AG10803 (cell line): ENCODE results near the gene FRMD4A.

Experiments used
- DNase-seq: peaks from one replicate; pipeline ENCODE4 v3.0.0; 2010; ENCODE audit warnings: low read depth
- H3K4me3 ChIP-seq: 2 replicates; pipeline ENCODE4 v1.5.1; 2011; ENCODE audit warnings: mild to moderate bottlenecking, low read length, control low read depth
- TF ChIP-seq, protein P1 (sequence below): conservative IDR thresholded peaks from 2 replicates; pipeline ENCODE4 v1.5.1; 2011; ENCODE audit warnings: mild to moderate bottlenecking, low read length, control low read depth, inconsistent platforms

The FRMD4A gene

DNA sequence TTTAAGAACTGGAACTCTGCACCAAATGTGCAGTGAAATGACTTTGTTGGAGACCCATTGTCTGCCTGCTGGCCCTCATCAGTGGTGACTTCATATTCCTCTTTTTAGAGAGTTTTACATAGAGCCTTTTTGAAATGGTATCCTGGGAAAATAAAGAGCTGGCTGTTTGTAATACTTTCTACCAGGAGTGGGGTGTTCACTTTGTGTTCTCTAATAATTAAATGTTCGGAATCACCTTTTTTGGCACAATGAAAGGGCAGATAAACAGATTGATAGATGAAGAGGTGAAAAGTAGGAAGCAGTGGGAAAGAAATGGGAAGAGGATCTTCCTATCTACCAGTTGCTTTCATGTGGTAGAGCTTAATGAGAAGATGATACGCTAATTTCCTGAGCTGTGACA lies 688.4 kb downstream of the FRMD4A start:
- TF ChIP-seq, protein P1, sequence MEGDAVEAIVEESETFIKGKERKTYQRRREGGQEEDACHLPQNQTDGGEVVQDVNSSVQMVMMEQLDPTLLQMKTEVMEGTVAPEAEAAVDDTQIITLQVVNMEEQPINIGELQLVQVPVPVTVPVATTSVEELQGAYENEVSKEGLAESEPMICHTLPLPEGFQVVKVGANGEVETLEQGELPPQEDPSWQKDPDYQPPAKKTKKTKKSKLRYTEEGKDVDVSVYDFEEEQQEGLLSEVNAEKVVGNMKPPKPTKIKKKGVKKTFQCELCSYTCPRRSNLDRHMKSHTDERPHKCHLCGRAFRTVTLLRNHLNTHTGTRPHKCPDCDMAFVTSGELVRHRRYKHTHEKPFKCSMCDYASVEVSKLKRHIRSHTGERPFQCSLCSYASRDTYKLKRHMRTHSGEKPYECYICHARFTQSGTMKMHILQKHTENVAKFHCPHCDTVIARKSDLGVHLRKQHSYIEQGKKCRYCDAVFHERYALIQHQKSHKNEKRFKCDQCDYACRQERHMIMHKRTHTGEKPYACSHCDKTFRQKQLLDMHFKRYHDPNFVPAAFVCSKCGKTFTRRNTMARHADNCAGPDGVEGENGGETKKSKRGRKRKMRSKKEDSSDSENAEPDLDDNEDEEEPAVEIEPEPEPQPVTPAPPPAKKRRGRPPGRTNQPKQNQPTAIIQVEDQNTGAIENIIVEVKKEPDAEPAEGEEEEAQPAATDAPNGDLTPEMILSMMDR = no peak
- DNase-seq = no peak

DNA sequence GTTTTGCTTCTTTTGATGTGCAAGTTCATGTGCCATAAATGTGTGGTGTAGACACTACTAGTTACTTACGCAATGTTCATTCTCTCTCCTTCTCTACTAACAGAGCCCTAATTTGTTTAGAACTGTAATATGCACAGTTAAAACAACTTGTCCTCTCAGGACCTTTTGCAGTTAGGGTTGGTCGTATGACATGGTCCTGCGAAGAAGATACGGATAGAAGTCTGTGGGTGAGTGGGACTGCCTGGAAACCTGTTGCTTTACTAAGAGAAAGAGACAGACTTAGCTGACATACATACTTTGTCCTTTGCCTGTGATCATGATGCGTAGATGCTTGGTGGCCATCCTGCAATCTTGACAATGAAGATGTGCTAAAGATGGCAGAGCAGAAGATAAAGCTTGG lies 692.8 kb downstream of the FRMD4A start:
- no peak overlapping the region for H3K4me3 ChIP-seq
- no peak for DNase-seq
- TF ChIP-seq, protein P1 = no peak

More for the DNA sequence above, 688.4 kb downstream of the FRMD4A start:
- no peak overlapping the region for H3K4me3 ChIP-seq

DNA sequence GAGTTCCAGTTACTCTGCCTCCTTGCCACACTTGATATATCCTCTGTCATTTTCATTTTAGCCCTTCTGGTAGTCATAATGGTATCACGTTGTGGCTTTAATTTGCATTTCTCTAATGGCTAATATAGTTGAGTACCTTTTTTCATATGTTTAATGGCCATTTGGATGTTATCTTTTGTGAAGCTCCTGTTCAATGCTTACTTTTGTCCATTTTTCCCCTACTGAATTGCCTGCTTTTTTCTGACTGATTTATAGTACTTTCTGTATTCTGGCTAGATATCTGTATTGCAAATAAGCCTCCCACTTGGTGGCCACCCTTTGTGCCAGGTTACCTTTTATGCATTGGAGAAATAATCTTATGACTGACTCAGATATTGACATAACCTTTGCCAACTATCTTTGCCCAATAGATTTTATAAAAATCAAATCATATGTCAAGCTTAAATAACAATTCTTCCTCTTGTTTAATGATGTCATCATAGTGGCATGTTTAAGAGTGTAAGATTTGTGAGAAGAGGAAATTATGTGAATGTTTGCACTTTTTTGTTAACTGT lies 693.3 kb downstream of the FRMD4A start:
- DNase-seq = no peak
- TF ChIP-seq, protein P1 = no peak
- no peak overlapping the region for H3K4me3 ChIP-seq

DNA sequence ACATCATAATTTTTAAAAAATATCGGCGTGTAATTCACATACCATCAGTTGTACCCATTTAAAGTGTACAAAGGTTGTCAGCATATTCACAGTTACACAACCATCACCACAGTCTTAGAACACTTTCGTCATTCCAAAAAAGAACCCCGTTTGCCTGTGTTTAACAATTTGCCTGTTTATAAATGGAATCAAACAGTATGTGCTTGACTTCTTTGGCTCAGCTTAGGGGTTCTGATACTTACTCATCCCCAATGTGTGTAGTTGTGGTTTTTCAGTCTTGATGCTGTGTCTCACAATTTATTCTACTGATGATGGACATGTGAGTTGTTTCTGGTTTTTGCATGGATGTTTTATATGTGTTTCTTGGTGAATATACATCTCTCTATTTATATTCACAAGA lies 693.9 kb downstream of the FRMD4A start:
- DNase-seq = no peak
- H3K4me3 ChIP-seq = no peak overlapping the region
- TF ChIP-seq, protein P1 = no peak

DNA sequence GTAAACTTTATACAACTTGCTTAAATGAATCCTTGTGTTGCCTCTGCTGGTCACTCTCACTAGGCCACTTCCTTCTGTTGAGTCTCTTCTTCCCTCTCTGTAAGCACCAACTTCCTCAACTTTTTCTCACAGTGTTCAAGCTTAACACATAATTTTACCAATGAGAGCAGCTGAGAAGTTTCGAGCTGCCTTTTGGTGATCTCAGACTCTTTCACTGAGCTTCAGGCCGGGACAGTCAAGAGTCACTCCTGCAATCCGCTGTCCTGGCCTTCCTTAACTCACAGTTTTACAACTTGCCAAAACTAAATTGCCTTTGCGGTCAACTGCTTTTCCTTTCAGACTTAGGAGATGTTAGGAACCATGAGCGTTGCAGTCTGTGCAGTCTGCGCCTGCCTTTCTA lies 696.5 kb downstream of the FRMD4A start:
- TF ChIP-seq, protein P1 = no peak
- DNase-seq = peak; percentile 27
- no peak overlapping the region for H3K4me3 ChIP-seq

DNA sequence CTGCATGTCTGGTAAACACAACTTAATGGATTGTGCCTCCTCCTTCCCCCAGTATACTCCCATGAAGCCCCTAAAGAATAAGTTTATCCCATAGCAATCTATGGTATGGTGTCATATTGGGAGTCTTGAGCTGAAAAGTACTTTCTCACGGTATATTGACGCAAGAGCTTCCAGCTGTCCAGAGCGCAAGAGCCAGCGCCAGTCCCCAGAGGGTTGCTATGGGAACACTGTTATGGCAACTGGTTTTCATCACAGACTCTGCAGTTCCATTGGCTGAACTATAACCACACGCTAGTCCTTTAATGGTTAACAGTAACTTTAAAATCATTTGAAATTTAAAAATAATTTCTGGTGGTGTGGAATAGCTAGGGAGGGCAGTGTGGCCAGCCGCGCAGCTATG lies 697.0 kb downstream of the FRMD4A start:
- TF ChIP-seq, protein P1 = no peak
- peak; percentile 85 for DNase-seq
- no peak overlapping the region for H3K4me3 ChIP-seq

DNA sequence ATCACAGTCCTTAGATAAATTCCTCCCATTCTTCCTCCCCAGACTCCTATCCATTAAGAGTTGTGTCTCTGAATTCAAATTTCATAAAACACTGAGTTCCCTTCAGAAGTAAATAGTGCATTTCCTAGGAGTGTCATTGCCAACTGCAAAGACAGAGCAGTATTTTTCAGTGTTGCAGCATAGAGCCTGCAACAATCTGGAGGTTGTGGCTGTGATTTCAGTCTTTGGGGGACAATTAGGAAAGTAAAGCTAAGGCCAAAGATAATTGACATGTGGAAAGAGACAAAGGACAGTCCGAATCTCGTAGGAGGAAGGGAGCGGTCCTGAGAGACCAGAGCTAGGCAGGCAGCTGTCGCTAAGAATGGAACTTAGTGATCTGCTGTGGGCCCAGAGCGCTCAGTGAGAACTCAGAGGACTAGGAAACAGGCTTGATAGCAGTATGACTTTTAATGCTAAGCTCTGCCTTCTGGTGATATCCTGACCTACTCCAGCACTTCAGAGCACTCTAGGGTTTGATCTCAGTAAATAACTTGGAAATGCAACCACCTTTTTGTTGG lies 697.8 kb downstream of the FRMD4A start:
- TF ChIP-seq, protein P1 = no peak

More for the DNA sequence above, 697.8 kb downstream of the FRMD4A start:
- no peak for DNase-seq
- no peak overlapping the region for H3K4me3 ChIP-seq
